Adrenal gland (tissue), 12 donors: ENCODE data around the gene MARVELD3. TPM values are rescaled to one million over a fixed set of nuclear protein-coding genes. Genes with fewer than 3 reads are reported as not detected.

Experiments used
- DNase-seq, 7 donors: peaks; one replicate each; pipeline ENCODE4 v3.0.0-alpha.2; 2019 to 2020
- H3K27ac ChIP-seq, 5 donors: fragments of 200-600 bp; sonication (generic) in 4 of 5; 1 replicate in 3 of 5; 2 replicates in 2 of 5; pipeline versions ENCODE4 v1.5.1 to v1.8.0; 2016 to 2020; ENCODE audit warnings: mild to moderate bottlenecking in 1 of 5
- H3K27me3 ChIP-seq: fragments of 200-600 bp; 2 replicates; pipeline ENCODE4 v1.8.0; 2021
- H3K36me3 ChIP-seq, 2 donors: fragments of 200-600 bp; replicated peaks in 1 of 2; 1 replicate in 1 of 2; 2 replicates in 1 of 2; pipeline versions ENCODE4 v1.5.1 to v1.8.0; 2018 to 2022
- H3K4me1 ChIP-seq, 2 donors: fragments of 200-600 bp; replicated peaks in 1 of 2; 1 replicate in 1 of 2; 2 replicates in 1 of 2; pipeline versions ENCODE4 v1.5.1 to v1.8.0; 2018 to 2021
- H3K4me3 ChIP-seq, 4 donors: fragments of 200-600 bp; sonication (generic) in 3 of 4; one replicate each; pipeline ENCODE4 v1.5.1; 2016 to 2018
- H3K9me3 ChIP-seq, 3 donors: fragments of 200-600 bp; sonication (generic) in 1 of 3; replicated peaks in 1 of 3; 1 replicate in 2 of 3; 2 replicates in 1 of 3; pipeline versions ENCODE4 v1.5.1 to v1.8.0; 2016 to 2021
- CTCF ChIP-seq, 6 experiments: fragments of 450-650 bp in 4 of 6; fragments of 200-600 bp in 2 of 6; sonication (generic) in 1 of 6; IDR thresholded peaks; 1 replicate in 5 of 6; 2 replicates in 1 of 6; pipeline versions ENCODE4 v1.5.1 to v1.8.0; 2016 to 2021; ENCODE audit warnings: antibody characterized with exemption in 6 of 6, mild to moderate bottlenecking in 2 of 6, moderate library complexity in 1 of 6
- POLR2A ChIP-seq, 2 donors: fragments of 450-650 bp; IDR thresholded peaks; one replicate each; pipeline ENCODE4 v1.6.1; 2017; ENCODE audit warnings: antibody characterized with exemption in 2 of 2, mild to moderate bottlenecking in 2 of 2, moderate library complexity in 1 of 2
- WGBS, 4 donors: extraction: QIAGEN DNeasy Blood & Tissue Kit in 2 of 4; methylation state at CpG; one replicate each; pipeline versions ENCODE4 v1.1.5 to v1.1.7; 2013 to 2017; 5-methylcytosine and 5-hydroxymethylcytosine counted together
- intact Hi-C, 2 donors: fragments of 100-400 bp; cut with DNase I; formaldehyde crosslinking; loops; one replicate each; pipeline versions ENCODE4 v1.14.1 to v1.15.0; 2022 to 2023
- polyA plus RNA-seq, 3 donors: library from polyadenylated mRNA; stranded (reverse); fragments of 200-250 nt in 2 of 3; fragments of 350-450 nt in 1 of 3; fragmentation: Illumina TruSeq in 1 of 3; extraction: RNeasy Lipid Tissue Mini Kit (QIAGEN cat#74804) in 1 of 3; gene quantifications; one replicate each; pipeline ENCODE4 v1.2.3, GENCODE V29; 2013 to 2014
- total RNA-seq, 9 donors: library from RNA; depleted of rRNA in 4 of 9; stranded (reverse); fragments of >200 nt in 4 of 9; fragments of 120-200 nt in 1 of 9; fragmentation: NEBNext Ultra II Directional in 1 of 9; extraction: Animal tissue kit (Norgen Biotek cat#: 25700) in 1 of 9; gene quantifications; one replicate each; pipeline versions ENCODE4 v1.1.0 to v1.2.4, GENCODE V29; 2013 to 2023
- donor health status: healthy with polysubstance abuse.
- donor health status: Bipolar disorder and iron deficiency.
- donor health status: DM: yes; HTN: yes; CAD: no.
- donor health status: DM: no; HTN: no; CAD: no.
- donor health status: DM: no; HTN: no; CAD: no.
- donor health status: DM: yes; HTN: yes; CAD: no.

MARVELD3 gene
- total and polyA plus RNA-seq, 12 donors, result 0.07 to 0.27 (median 0.17) TPM; not detected in 6

- no peaks in the 10 kb centered on the region for H3K9me3 ChIP-seq
- no peaks in the 10 kb centered on the region for H3K27me3 ChIP-seq
- TF ChIP-seq CTCF (IDR thresholded peaks at IDR 0.05), result no peak
- TF ChIP-seq POLR2A (IDR thresholded peaks at IDR 0.05), result no peak
- no peak for DNase-seq
- intact Hi-C loops, result no loop called here
- no peak overlapping the region for H3K4me3 ChIP-seq
- H3K27ac ChIP-seq, result no peak overlapping the region
- H3K4me1 ChIP-seq, result no peaks in the 10 kb centered on the region
- 93 to 98% (median 94%) methylated on average over 3 of the region's 3 CpGs for WGBS, 4 donors
- peaks cover 0 to 32% of the 10 kb centered on the region in 2 donors for H3K36me3 ChIP-seq
Measured at GRCh38 chr16:71672125-71672524, 46.1 kb downstream of the MARVELD3 start.

GRCh38 chr16:71672803-71673581, 47.0 kb downstream of the MARVELD3 start:
- no peak overlapping the region for H3K27ac ChIP-seq
- H3K36me3 ChIP-seq, result peaks cover 0 to 32% of the 10 kb centered on the region in 2 donors
- 90 to 100% (median 96%) methylated on average over 5 of the region's 5 CpGs for WGBS, 4 donors
- H3K4me1 ChIP-seq, result no peaks in the 10 kb centered on the region
- no peak overlapping the region for H3K4me3 ChIP-seq
- no peaks in the 10 kb centered on the region for H3K9me3 ChIP-seq
- no peak for DNase-seq
- H3K27me3 ChIP-seq, result no peaks in the 10 kb centered on the region
- intact Hi-C loops, result no loop called here
- TF ChIP-seq POLR2A (IDR thresholded peaks at IDR 0.05) (no peak), CTCF (IDR thresholded peaks at IDR 0.05) (no peak)

GRCh38 chr16:71673582-71673973, 47.6 kb downstream of the MARVELD3 start:
- H3K9me3 ChIP-seq, result no peaks in the 10 kb centered on the region
- TF ChIP-seq POLR2A (IDR thresholded peaks at IDR 0.05) (no peak), CTCF (IDR thresholded peaks at IDR 0.05) (no peak)
- intact Hi-C loops, result no loop called here
- no peak overlapping the region for H3K27ac ChIP-seq
- no peaks in the 10 kb centered on the region for H3K4me1 ChIP-seq
- H3K27me3 ChIP-seq, result no peaks in the 10 kb centered on the region
- H3K4me3 ChIP-seq, result no peak overlapping the region
- H3K36me3 ChIP-seq, result peaks cover 0 to 31% of the 10 kb centered on the region in 2 donors
- no peak for DNase-seq
- 97 to 100% (median 98%) methylated on average over 1 of the region's 1 CpG for WGBS, 4 donors

- Histone ChIP-seq H3K27me3 (no peaks in the 10 kb centered on the region), H3K27ac (no peak overlapping the region), H3K4me1 (no peaks in the 10 kb centered on the region), H3K4me3 (no peak overlapping the region), H3K36me3 (peaks cover 0 to 25% of the 10 kb centered on the region in 2 donors), H3K9me3 (no peaks in the 10 kb centered on the region)
- no peak for DNase-seq
- TF ChIP-seq POLR2A (IDR thresholded peaks at IDR 0.05) (no peak), CTCF (IDR thresholded peaks at IDR 0.05) (no peak)
- 94 to 99% (median 97%) methylated on average over 2 of the region's 2 CpGs for WGBS, 4 donors
- intact Hi-C loops, result no loop called here
Measured at GRCh38 chr16:71674229-71674628, 48.2 kb downstream of the MARVELD3 start.
